A549 (cell line): ENCODE results near the gene RAB3IL1. TPM values are rescaled to one million over a fixed set of nuclear protein-coding genes. Genes with fewer than 3 reads are reported as not detected.
A peak's percentile ranks its signal among the peaks of the same experiment; 100 is the strongest.

ENCODE experiments used
- ATAC-seq, 2 experiments: fragments of 200-7000 bp in 1 of 2; fragments of >200 bp in 1 of 2; cut with Nextera tagmentation in 1 of 2; cut with Tn5 transposase in 1 of 2; 3 replicates each; pipeline versions ENCODE4 v1.8.0 to v1.9.1; 2018 to 2020; ENCODE audit warnings: mild to moderate bottlenecking in 1 of 2, moderate library complexity in 1 of 2
- CTCF ChIA-PET: fragments of 300-600 bp; sonication (Branson Sonifier 250); formaldehyde crosslinking; extraction: SDS; loops from one replicate; lab custom pipeline; 2021; ENCODE audit warnings: antibody characterized with exemption, inconsistent platforms; lab: Yijun Ruan, JAX
- POLR2A ChIA-PET: fragments of 350-600 bp; formaldehyde crosslinking; extraction: SDS; loops from one replicate; lab custom pipeline; 2021; ENCODE audit warnings: antibody characterized with exemption, inconsistent platforms; lab: Yijun Ruan, JAX
- DNase-seq, 2 experiments: peaks; one replicate each; pipeline versions ENCODE4 v3.0.0 to v3.0.0-alpha.2; 2011 to 2016; ENCODE audit warnings: low read depth in 1 of 2, low spot score in 1 of 2
- FAIRE-seq: peaks from 2 replicates; lab custom pipeline; 2011; peaks lifted over from hg19 to GRCh38; lab: Jason Lieb, UNC
- H3K27ac ChIP-seq, 2 experiments: fragments of >200 bp; sonication (Bioruptor Twin); formaldehyde crosslinking; 3 replicates each; pipeline ENCODE4 v1.5.1; 2016 to 2017
- H3K4me1 ChIP-seq: fragments of >200 bp; sonication (Bioruptor Twin); formaldehyde crosslinking; 3 replicates; pipeline ENCODE4 v1.6.1; 2016
- H3K4me2 ChIP-seq: fragments of >200 bp; sonication (Bioruptor Twin); formaldehyde crosslinking; 3 replicates; pipeline ENCODE4 v1.6.1; 2016
- H3K4me3 ChIP-seq: fragments of >200 bp; sonication (Bioruptor Twin); formaldehyde crosslinking; 3 replicates; pipeline ENCODE4 v1.5.1; 2016
- H3K9me3 ChIP-seq: fragments of >200 bp; sonication (Bioruptor Twin); formaldehyde crosslinking; 3 replicates; pipeline ENCODE4 v1.6.1; 2016
- CBX2 ChIP-seq: fragments of 200-600 bp; sonication (generic); IDR thresholded peaks from 2 replicates; pipeline ENCODE4 v1.6.1; 2016; ENCODE audit warnings: low read depth, mild to moderate bottlenecking, borderline replicate concordance
- CBX8 ChIP-seq: fragments of 200-600 bp; sonication (generic); IDR thresholded peaks from 2 replicates; pipeline ENCODE4 v1.6.1; 2016
- CEBPB ChIP-seq, 2 experiments: fragments of >200 bp in 1 of 2; sonication (Bioruptor Twin) in 1 of 2; formaldehyde crosslinking in 1 of 2; IDR thresholded peaks; 2 replicates each; pipeline ENCODE4 v1.6.1; 2012 to 2016
- CHD2 ChIP-seq: fragments of 150-350 bp; IDR thresholded peaks from 2 replicates; pipeline ENCODE4 v1.6.1; 2014; ENCODE audit warnings: low read length; ENCODE audit not compliant: partially characterized antibody
- EHF ChIP-seq: fragments of 250-450 bp; sonication (Bioruptor Pico); IDR thresholded peaks from 2 replicates; pipeline ENCODE4 v1.5.0; 2020; ENCODE audit warnings: mild to moderate bottlenecking
- FOSL2 ChIP-seq, 2 experiments: fragments of 450-650 bp in 1 of 2; fragments of >200 bp in 1 of 2; sonication (Bioruptor Twin) in 1 of 2; formaldehyde crosslinking; IDR thresholded peaks; 2 replicates each; pipeline versions ENCODE4 v1.5.0 to v1.6.1; 2016 to 2020; ENCODE audit warnings: mild to moderate bottlenecking in 1 of 2, moderate library complexity in 1 of 2
- HEYL ChIP-seq: fragments of 250-450 bp; sonication (Bioruptor Pico); IDR thresholded peaks from 2 replicates; pipeline ENCODE4 v1.8.0; 2021; ENCODE audit warnings: mild to moderate bottlenecking, moderate library complexity
- HOXB13 ChIP-seq: fragments of 250-450 bp; sonication (Bioruptor Pico); IDR thresholded peaks from 2 replicates; pipeline ENCODE4 v1.5.0; 2020; ENCODE audit warnings: low read depth, mild to moderate bottlenecking, moderate library complexity
- HOXB5 ChIP-seq: fragments of 250-450 bp; sonication (Bioruptor Pico); IDR thresholded peaks from 2 replicates; pipeline ENCODE4 v1.5.0; 2020; ENCODE audit warnings: mild to moderate bottlenecking, moderate library complexity
- JUN ChIP-seq, 2 experiments: fragments of >200 bp; sonication (Bioruptor Twin); formaldehyde crosslinking; IDR thresholded peaks; 2 replicates in 1 of 2; 3 replicates in 1 of 2; pipeline ENCODE4 v1.6.1; 2016 to 2017
- JUNB ChIP-seq: fragments of >200 bp; sonication (Bioruptor Twin); formaldehyde crosslinking; IDR thresholded peaks from 2 replicates; pipeline ENCODE4 v1.6.1; 2016
- MAFK ChIP-seq: fragments of 450-650 bp; IDR thresholded peaks from 2 replicates; pipeline ENCODE4 v1.6.1; 2014; ENCODE audit not compliant: partially characterized antibody
- NR3C1 ChIP-seq: fragments of >200 bp; sonication (Bioruptor Twin); formaldehyde crosslinking; IDR thresholded peaks from 3 replicates; pipeline ENCODE4 v1.6.1; 2017
- RAD21 ChIP-seq, 2 experiments: fragments of >200 bp in 1 of 2; sonication (Bioruptor Twin) in 1 of 2; formaldehyde crosslinking in 1 of 2; IDR thresholded peaks in 1 of 2; conservative IDR thresholded peaks in 1 of 2; 2 replicates in 1 of 2; 3 replicates in 1 of 2; pipeline ENCODE4 v1.6.1; 2012 to 2018; ENCODE audit warnings: inconsistent platforms in 1 of 2
- RNF2 ChIP-seq: fragments of 200-600 bp; sonication (generic); IDR thresholded peaks from 2 replicates; pipeline ENCODE4 v1.6.1; 2016; ENCODE audit warnings: low read depth, mild to moderate bottlenecking, antibody characterized with exemption, moderate library complexity, borderline replicate concordance
- TFCP2L1 ChIP-seq: fragments of 250-450 bp; sonication (Bioruptor Pico); IDR thresholded peaks from 2 replicates; pipeline ENCODE4 v1.5.0; 2021; ENCODE audit warnings: mild to moderate bottlenecking
- WGBS: methylation state at CpG from one replicate; pipeline ENCODE4 v1.1.6; 2017; ENCODE audit errors: missing lambda C conversion rate; 5-methylcytosine and 5-hydroxymethylcytosine counted together
- polyA plus RNA-seq, 4 experiments: library from polyadenylated mRNA; depleted of rRNA in 3 of 4; stranded (reverse); fragments of >200 nt; fragmentation: RNase III in 1 of 4; extraction: RNeasy Plus Mini Kit Qiagen cat#74134 plus additional on column Dnase treatment in 1 of 4; gene quantifications; 2 replicates in 3 of 4; 3 replicates in 1 of 4; pipeline ENCODE4 v1.2.3, GENCODE V29; 2011 to 2017
- TF ChIP-seq, protein P1 (sequence below): fragments of >200 bp; sonication (Bioruptor Twin); formaldehyde crosslinking; IDR thresholded peaks from 2 replicates; pipeline ENCODE4 v1.6.1; 2016
- TF ChIP-seq, protein P2 (sequence below): fragments of 150-350 bp; IDR thresholded peaks from 2 replicates; pipeline ENCODE4 v1.6.1; 2014; ENCODE audit warnings: low read depth, mild to moderate bottlenecking, low read length
- TF ChIP-seq, protein P3 (sequence below): fragments of >200 bp; sonication (Bioruptor Twin); formaldehyde crosslinking; IDR thresholded peaks from 3 replicates; pipeline ENCODE4 v1.5.1; 2016
- TF ChIP-seq, protein P4 (sequence below): fragments of 250-450 bp; sonication (Bioruptor Pico); IDR thresholded peaks from 2 replicates; pipeline ENCODE4 v1.5.0; 2021; ENCODE audit warnings: mild to moderate bottlenecking, moderate library complexity, borderline replicate concordance
- TF ChIP-seq, protein P5 (sequence below): fragments of 450-650 bp; IDR thresholded peaks from 2 replicates; pipeline ENCODE4 v1.6.1; 2014; ENCODE audit warnings: antibody characterized with exemption

The RAB3IL1 gene
- polyA plus RNA-seq, 2 of the 4 experiments (the other 2 are of a cell fraction) = 5.8 to 6.2 TPM

DNA sequence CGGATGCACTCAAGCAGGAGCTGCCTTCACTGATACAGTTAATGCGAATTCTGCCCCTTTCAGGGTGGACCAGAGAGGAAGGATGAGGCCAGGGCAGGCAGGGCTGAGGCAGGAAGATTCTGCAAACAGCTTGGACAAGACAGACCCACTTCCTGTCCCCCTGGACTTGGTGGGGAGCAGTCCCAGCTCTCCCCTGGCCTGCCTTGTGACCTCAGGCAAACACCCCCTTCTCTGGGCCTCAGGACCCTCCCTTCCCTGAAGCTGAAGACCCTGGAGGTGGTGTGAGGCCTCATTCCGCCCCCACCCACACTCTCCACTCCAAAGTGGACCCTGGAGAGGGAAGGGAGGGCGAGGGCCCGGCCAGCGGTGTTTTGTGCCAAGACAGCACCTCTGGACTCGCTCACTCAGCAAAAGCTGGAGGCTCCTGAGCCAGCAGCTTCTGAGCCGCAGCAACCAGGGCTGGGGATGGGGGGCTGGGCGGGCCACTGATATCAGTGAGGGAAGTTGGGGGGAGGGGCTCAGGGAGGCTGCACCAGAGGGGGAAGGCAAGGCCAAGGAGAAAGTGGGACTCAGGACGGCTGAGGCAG lies 8.5 kb downstream of the RAB3IL1 start:
- FAIRE-seq = no peak
- CTCF ChIA-PET = interaction anchor here (0.7 to 19.8 kb wide), 8 partner anchors 9 to 199 kb away, joined by 3 to 565 read pairs (median 6); partner anchors contain the start of genes BEST1 and FADS2
- Histone ChIP-seq H3K4me3 (no peak overlapping the region), H3K4me1 (no peaks in the 10 kb centered on the region)
- peak; percentile 25 for TF ChIP-seq MAFK
- TF ChIP-seq CEBPB (IDR thresholded peaks at IDR 0.05) = no peak
- TF ChIP-seq, all 56 proteins: peak for 1
- DNase-seq (no peak), ATAC-seq (no peak)
- no peaks in the 10 kb centered on the region for H3K9me3 ChIP-seq
- WGBS = 65% methylated on average over 5 of the region's 10 CpGs
- no peak overlapping the region for H3K4me2 ChIP-seq
- POLR2A ChIA-PET = no interaction called here
- H3K27ac ChIP-seq = no peak overlapping the region

DNA sequence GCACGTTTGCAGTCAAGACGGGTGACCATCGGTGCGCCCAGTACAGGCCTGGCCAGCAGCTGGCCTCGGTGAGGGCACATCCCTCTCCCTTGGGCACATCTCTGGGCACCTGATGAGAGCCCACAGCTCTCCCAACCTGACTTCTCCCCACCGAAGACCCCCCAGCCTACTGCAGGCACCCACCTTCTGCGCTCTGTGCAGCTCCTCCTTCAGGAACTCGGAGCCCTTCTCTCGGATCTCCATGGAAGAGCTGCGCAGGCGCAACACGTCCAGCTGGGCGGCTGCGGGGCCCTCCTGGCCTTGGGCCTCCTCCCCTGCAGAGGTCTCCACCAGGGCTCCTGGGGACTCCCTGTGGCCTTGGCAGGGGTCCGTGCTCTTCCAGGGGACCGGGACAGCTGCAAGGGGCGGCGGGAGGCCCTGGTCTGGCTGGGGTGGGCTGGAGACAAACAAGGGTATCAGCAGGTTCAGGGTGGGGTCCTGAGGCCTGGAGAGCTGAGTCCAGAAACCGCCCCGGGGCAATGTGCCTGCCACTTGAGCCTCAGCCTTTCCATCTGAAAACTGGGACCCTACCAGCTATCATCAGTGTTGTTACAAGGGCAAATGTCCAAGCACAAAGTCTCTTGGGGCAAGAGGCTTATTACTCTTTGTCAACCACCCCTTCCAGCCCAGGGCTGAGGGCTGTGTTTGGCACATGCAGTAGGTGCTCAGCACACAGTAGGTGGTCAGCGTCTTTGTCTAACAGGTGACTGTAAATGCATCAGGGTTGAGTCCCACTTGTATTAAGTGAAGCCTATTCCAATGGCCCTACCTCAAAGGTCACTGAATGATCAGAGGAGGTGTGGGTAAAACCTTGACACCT lies 9.3 kb downstream of the RAB3IL1 start:
- no peak for DNase-seq
- no peaks in the 10 kb centered on the region for H3K9me3 ChIP-seq
- H3K4me3 ChIP-seq = no peak overlapping the region
- 73% methylated on average over 7 of the region's 21 CpGs for WGBS
- H3K27ac ChIP-seq = no peak overlapping the region
- H3K4me1 ChIP-seq = no peaks in the 10 kb centered on the region
- POLR2A ChIA-PET = no interaction called here
- no peak for ATAC-seq
- TF ChIP-seq JUN (IDR thresholded peaks at IDR 0.05) (no peak), RAD21 (conservative IDR thresholded peaks at IDR 0.05 in 1 of 2, IDR thresholded peaks at IDR 0.05 in 1 of 2) (no peak), EHF (CRISPR knock-in tag) (no peak), RNF2 (no peak)
- TF ChIP-seq, protein P1, sequence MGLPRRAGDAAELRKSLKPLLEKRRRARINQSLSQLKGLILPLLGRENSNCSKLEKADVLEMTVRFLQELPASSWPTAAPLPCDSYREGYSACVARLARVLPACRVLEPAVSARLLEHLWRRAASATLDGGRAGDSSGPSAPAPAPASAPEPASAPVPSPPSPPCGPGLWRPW = no peak
- TF ChIP-seq, protein P2, sequence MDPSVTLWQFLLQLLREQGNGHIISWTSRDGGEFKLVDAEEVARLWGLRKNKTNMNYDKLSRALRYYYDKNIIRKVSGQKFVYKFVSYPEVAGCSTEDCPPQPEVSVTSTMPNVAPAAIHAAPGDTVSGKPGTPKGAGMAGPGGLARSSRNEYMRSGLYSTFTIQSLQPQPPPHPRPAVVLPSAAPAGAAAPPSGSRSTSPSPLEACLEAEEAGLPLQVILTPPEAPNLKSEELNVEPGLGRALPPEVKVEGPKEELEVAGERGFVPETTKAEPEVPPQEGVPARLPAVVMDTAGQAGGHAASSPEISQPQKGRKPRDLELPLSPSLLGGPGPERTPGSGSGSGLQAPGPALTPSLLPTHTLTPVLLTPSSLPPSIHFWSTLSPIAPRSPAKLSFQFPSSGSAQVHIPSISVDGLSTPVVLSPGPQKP = no peak
- CTCF ChIA-PET = interaction anchor here (0.8 to 19.8 kb wide), 10 partner anchors 9 to 200 kb away, joined by 3 to 565 read pairs (median 4); partner anchors contain the start of genes BEST1 and FADS2
- no peak overlapping the region for H3K4me2 ChIP-seq
- FAIRE-seq = no peak

DNA sequence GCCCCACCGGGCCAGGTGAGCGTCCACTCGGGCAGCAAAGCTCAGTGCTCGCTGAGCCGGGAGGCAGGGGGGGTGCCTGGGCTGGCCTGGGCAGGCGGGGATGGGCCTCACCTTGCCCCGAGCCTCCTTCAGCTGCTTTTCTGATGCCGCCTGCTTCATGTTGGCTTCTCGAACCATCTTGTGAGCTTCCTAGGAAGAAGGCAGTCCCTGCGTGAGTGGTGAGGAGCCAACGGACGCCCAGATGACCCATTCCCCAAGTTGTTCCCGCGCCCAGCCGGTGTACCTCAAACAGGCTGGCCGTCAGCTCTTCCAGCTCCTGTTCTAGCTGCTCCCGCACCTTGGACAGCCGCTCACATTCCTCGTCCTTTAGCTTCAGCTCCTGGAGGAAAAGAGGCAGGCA lies 10.1 kb downstream of the RAB3IL1 start:
- no peak for FAIRE-seq
- ATAC-seq = no peak
- POLR2A ChIA-PET = no interaction called here
- Histone ChIP-seq H3K9me3 (no peaks in the 10 kb centered on the region), H3K4me2 (no peak overlapping the region)
- WGBS = 88% methylated on average over 19 of the region's 19 CpGs
- TF ChIP-seq, protein P3, sequence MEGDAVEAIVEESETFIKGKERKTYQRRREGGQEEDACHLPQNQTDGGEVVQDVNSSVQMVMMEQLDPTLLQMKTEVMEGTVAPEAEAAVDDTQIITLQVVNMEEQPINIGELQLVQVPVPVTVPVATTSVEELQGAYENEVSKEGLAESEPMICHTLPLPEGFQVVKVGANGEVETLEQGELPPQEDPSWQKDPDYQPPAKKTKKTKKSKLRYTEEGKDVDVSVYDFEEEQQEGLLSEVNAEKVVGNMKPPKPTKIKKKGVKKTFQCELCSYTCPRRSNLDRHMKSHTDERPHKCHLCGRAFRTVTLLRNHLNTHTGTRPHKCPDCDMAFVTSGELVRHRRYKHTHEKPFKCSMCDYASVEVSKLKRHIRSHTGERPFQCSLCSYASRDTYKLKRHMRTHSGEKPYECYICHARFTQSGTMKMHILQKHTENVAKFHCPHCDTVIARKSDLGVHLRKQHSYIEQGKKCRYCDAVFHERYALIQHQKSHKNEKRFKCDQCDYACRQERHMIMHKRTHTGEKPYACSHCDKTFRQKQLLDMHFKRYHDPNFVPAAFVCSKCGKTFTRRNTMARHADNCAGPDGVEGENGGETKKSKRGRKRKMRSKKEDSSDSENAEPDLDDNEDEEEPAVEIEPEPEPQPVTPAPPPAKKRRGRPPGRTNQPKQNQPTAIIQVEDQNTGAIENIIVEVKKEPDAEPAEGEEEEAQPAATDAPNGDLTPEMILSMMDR = no peak
- TF ChIP-seq HOXB5 = no peak
- no peak for TF ChIP-seq CHD2
- TF ChIP-seq HOXB13 = no peak
- TF ChIP-seq TFCP2L1 (CRISPR knock-in tag) = no peak
- TF ChIP-seq CBX2 = no peak
- TF ChIP-seq, protein P4, sequence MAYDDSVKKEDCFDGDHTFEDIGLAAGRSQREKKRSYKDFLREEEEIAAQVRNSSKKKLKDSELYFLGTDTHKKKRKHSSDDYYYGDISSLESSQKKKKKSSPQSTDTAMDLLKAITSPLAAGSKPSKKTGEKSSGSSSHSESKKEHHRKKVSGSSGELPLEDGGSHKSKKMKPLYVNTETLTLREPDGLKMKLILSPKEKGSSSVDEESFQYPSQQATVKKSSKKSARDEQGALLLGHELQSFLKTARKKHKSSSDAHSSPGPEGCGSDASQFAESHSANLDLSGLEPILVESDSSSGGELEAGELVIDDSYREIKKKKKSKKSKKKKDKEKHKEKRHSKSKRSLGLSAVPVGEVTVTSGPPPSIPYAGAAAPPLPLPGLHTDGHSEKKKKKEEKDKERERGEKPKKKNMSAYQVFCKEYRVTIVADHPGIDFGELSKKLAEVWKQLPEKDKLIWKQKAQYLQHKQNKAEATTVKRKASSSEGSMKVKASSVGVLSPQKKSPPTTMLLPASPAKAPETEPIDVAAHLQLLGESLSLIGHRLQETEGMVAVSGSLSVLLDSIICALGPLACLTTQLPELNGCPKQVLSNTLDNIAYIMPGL = no peak
- no peak for TF ChIP-seq CBX8
- no peak for TF ChIP-seq FOSL2 (IDR thresholded peaks at IDR 0.05)
- no peak for TF ChIP-seq FOSL2 (CRISPR knock-in tag; IDR thresholded peaks at IDR 0.05)
- TF ChIP-seq JUNB = no peak
- TF ChIP-seq MAFK = no peak
- TF ChIP-seq, protein P5, sequence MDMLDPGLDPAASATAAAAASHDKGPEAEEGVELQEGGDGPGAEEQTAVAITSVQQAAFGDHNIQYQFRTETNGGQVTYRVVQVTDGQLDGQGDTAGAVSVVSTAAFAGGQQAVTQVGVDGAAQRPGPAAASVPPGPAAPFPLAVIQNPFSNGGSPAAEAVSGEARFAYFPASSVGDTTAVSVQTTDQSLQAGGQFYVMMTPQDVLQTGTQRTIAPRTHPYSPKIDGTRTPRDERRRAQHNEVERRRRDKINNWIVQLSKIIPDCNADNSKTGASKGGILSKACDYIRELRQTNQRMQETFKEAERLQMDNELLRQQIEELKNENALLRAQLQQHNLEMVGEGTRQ = no peak
- no peak for TF ChIP-seq NR3C1
- TF ChIP-seq HEYL (CRISPR knock-in tag) = no peak
- TF ChIP-seq, all 56 proteins: peak for 0
- Histone ChIP-seq H3K27ac (no peak overlapping the region), H3K4me3 (no peak overlapping the region), H3K4me1 (no peaks in the 10 kb centered on the region)
- CTCF ChIA-PET = interaction anchor here (0.8 to 19.8 kb wide), 8 partner anchors 8 to 201 kb away, joined by 3 to 565 read pairs (median 6); partner anchors contain the start of gene BEST1
- DNase-seq = no peak
